Esophagus squamous epithelium (tissue), 5 donors: ENCODE data around the gene RAB36. TPM values are rescaled to one million over a fixed set of nuclear protein-coding genes. Genes with fewer than 3 reads are reported as not detected.

Experiments
- DNase-seq: peaks from one replicate; lab custom pipeline; 2025; lab: John Stamatoyannopoulos, UW
- H3K27ac ChIP-seq, 4 donors: fragments of 200-600 bp; sonication (generic); one replicate each; pipeline ENCODE4 v1.5.1; 2016 to 2019; ENCODE audit warnings: mild to moderate bottlenecking in 1 of 4
- H3K27me3 ChIP-seq, 4 donors: fragments of 200-600 bp; sonication (generic); 1 replicate in 3 of 4; 2 replicates in 1 of 4; pipeline versions ENCODE4 v1.5.1 to v1.6.0; 2017 to 2021; ENCODE audit warnings: antibody characterized with exemption in 1 of 4
- H3K36me3 ChIP-seq, 3 donors: fragments of 200-600 bp; sonication (generic); one replicate each; pipeline ENCODE4 v1.5.1; 2016 to 2019
- H3K4me1 ChIP-seq, 3 donors: fragments of 200-600 bp; sonication (generic); one replicate each; pipeline ENCODE4 v1.5.1; 2017 to 2019
- H3K4me3 ChIP-seq, 4 donors: fragments of 200-600 bp; sonication (generic); 1 replicate in 3 of 4; 2 replicates in 1 of 4; pipeline ENCODE4 v1.5.1; 2016 to 2019; ENCODE audit warnings: mild to moderate bottlenecking in 2 of 4, moderate library complexity in 1 of 4
- H3K9me3 ChIP-seq, 3 donors: fragments of 200-600 bp; sonication (generic); one replicate each; pipeline ENCODE4 v1.5.1; 2016 to 2019
- POLR2A ChIP-seq, 4 donors: fragments of 450-650 bp; IDR thresholded peaks; one replicate each; pipeline ENCODE4 v1.6.1; 2017; ENCODE audit warnings: antibody characterized with exemption in 4 of 4, mild to moderate bottlenecking in 4 of 4, moderate library complexity in 3 of 4
- WGBS, 2 donors: methylation state at CpG; one replicate each; pipeline ENCODE4 v1.1.5; 2018; 5-methylcytosine and 5-hydroxymethylcytosine counted together
- intact Hi-C: fragments of 100-400 bp; cut with DNase I; formaldehyde crosslinking; loops from one replicate; pipeline ENCODE4 v1.15.0; 2022
- total RNA-seq, 4 donors: library from RNA; depleted of rRNA; stranded (reverse); fragments of >200 nt; gene quantifications; one replicate each; pipeline ENCODE4 v1.1.0, GENCODE V29; 2016
- TF ChIP-seq, protein P1 (sequence below), 6 experiments: fragments of 450-650 bp in 4 of 6; fragments of 200-600 bp in 2 of 6; sonication (generic) in 2 of 6; IDR thresholded peaks; one replicate each; pipeline ENCODE4 v1.5.1; 2016 to 2019; ENCODE audit warnings: antibody characterized with exemption in 6 of 6, mild to moderate bottlenecking in 4 of 6, moderate library complexity in 4 of 6
- donor health status: DM: yes; HTN: yes; CAD: no.

RAB36 gene
- total RNA-seq, 4 donors from 2014 or later, result 1.4 to 3.9 (median 2.3) TPM

DNA sequence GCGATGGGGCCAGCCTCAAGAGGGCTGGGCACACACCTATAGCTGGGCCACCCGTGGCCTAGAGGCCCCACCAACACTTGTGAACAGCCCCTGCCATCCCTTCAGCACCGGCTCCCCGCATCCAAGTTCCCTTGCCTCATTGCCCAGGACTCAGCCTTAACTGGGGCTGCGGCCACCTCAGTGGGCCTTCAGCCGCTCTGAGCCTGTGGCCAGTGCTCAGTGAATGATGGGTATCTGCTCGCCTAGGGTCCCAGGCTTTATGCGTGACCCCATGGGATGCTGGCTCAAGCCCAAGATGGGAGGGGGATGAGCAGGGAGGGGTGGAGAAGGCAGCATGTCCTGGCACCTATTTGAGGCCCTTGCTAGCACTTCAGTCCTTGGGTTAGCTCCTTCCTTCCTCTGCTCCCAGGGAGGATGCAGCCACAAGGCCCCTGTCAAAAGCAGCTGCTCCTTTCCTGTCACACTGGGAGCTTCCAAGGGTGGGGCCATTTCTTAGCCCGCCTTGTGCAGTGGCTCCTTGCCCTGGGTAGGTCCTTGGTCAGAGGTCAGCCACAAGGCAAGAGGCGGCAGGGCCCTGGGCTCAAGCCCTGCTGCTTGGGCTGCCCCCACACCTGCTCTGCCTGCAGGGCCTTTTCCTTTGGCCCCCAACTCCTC is 43.1 kb upstream of the RAB36 start:
- WGBS, 2 donors, result 71 to 98% methylated on average over 2 to 5 of the region's 10 CpGs
- Histone ChIP-seq H3K4me3 (no peak overlapping the region), H3K4me1 (peaks cover 6 to 24% (median 12%) of the 10 kb centered on the region in 3 donors), H3K27ac (no peak overlapping the region), H3K36me3 (no peaks in the 10 kb centered on the region), H3K27me3 (no peaks in the 10 kb centered on the region), H3K9me3 (no peaks in the 10 kb centered on the region)
- intact Hi-C loops, result no loop called here
- DNase-seq, result no peak
- TF ChIP-seq, protein P1, sequence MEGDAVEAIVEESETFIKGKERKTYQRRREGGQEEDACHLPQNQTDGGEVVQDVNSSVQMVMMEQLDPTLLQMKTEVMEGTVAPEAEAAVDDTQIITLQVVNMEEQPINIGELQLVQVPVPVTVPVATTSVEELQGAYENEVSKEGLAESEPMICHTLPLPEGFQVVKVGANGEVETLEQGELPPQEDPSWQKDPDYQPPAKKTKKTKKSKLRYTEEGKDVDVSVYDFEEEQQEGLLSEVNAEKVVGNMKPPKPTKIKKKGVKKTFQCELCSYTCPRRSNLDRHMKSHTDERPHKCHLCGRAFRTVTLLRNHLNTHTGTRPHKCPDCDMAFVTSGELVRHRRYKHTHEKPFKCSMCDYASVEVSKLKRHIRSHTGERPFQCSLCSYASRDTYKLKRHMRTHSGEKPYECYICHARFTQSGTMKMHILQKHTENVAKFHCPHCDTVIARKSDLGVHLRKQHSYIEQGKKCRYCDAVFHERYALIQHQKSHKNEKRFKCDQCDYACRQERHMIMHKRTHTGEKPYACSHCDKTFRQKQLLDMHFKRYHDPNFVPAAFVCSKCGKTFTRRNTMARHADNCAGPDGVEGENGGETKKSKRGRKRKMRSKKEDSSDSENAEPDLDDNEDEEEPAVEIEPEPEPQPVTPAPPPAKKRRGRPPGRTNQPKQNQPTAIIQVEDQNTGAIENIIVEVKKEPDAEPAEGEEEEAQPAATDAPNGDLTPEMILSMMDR (IDR thresholded peaks at IDR 0.05), result no peak
- TF ChIP-seq POLR2A (IDR thresholded peaks at IDR 0.05), result no peak

DNA sequence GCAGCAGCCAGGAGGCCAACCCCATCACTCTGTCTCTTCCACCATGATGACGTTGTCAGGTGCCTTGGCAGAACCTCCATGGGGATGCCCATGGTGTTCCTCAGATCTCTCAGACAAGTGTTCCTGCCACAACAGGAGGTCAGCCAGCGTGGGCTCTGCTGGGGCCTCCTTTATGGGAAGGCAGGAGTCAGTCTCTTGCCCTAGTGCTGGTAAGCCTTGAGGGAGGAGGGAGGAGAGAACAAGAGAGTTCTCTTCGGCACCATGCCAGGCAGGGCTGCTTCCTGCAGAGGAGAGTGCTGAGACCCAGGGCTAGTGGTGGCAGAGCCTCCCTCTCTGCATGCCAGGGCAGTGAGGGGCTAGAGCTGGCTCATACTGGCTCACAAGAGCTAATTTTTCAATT is 42.5 kb upstream of the RAB36 start:
- Histone ChIP-seq H3K4me1 (peaks cover 6 to 20% (median 12%) of the 10 kb centered on the region in 3 donors), H3K9me3 (no peaks in the 10 kb centered on the region), H3K36me3 (no peaks in the 10 kb centered on the region), H3K27me3 (no peaks in the 10 kb centered on the region), H3K4me3 (no peak overlapping the region), H3K27ac (no peak overlapping the region)
- DNase-seq, result no peak
- intact Hi-C loops, result no loop called here
- 61 to 70% methylated on average over 2 of the region's 3 CpGs for WGBS, 2 donors
- TF ChIP-seq, protein P1 (IDR thresholded peaks at IDR 0.05), result no peak
- TF ChIP-seq POLR2A (IDR thresholded peaks at IDR 0.05), result no peak

DNA sequence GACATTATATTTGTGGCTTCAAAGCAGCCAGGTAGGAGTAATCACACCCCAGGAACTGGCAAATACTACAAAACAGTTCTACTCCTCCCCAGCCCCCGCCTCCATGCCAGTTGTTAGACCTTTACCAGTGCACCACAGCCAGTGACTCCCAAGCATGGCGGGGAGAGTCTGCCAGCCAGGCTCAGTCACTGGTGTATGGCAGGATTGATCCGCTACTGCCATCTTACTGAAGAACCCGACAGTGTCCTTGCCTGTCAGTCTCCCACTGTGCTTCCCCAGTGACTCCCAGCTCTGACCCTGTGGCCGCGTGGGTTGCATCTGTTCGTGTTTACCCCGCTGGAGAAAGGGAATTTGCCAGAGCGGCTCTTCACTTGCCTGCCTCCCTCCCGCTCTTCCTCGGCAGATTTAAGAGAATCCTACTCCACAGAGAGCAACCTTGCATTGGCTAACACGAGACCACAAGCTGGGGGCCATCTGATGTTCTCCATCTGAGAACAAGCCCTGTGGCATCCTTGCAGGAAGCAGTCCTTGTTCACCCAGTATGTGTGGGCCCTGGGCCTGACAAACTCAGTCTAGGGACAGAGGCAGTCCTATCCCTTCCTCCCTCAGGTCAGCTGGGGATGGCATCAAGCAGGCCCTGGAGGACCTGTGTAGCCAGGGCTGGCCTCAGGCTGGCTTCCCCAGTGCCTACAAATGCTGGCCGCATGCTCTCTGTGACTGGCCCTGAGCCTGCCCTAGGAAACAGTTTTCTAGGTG is 41.9 kb upstream of the RAB36 start:
- Histone ChIP-seq H3K27ac (no peak overlapping the region), H3K4me1 (peaks cover 6 to 14% (median 8%) of the 10 kb centered on the region in 3 donors), H3K9me3 (no peaks in the 10 kb centered on the region), H3K27me3 (no peaks in the 10 kb centered on the region), H3K4me3 (no peak overlapping the region), H3K36me3 (no peaks in the 10 kb centered on the region)
- no peak for DNase-seq
- TF ChIP-seq POLR2A (IDR thresholded peaks at IDR 0.05), result no peak
- TF ChIP-seq, protein P1 (IDR thresholded peaks at IDR 0.05), result no peak
- intact Hi-C loops, result no loop called here
- 83 to 92% methylated on average over 12 of the region's 13 CpGs for WGBS, 2 donors

DNA sequence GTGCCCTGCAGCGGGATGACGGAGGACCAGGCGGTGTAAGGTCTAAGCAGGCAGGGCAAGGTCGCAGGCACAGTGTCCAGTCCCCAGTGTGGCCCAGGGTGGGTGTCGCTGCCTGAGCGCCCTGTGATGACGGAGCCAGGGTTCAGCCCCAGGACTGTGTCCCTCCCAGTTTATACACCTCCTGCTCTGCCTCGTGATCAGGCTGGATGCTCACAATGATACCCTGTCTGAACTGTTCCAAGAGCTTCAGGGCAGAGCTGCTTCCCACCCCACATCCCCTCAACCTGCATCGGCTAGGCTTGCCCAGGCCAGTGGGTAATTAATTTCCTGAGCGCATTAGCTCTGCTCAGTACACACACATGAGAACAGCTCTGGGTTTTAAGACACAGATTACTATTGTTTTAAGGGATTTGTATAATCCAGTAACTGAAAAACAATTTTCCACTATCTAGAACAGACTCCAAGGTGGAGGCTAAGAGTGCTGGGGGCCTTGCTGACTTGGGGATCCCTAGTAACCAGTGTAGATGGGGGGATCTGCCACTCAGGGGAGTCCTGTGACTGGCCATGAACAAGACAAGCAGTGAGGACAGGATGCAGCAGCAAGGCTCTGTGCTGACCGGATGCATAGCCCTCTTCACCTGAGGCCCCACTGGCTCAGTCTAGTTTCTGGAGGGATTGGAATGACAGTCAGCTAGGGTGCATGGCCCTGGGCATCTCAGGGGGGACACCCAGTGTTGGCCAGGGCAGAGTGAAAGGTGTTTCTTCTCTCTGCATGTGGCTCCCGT is 40.9 kb upstream of the RAB36 start:
- 86 to 90% methylated on average over 9 to 11 of the region's 12 CpGs for WGBS, 2 donors
- DNase-seq, result no peak
- Histone ChIP-seq H3K9me3 (no peaks in the 10 kb centered on the region), H3K27ac (no peak overlapping the region), H3K4me3 (no peak overlapping the region), H3K36me3 (no peaks in the 10 kb centered on the region), H3K27me3 (no peaks in the 10 kb centered on the region), H3K4me1 (peaks cover 0 to 4% (median under 1%) of the 10 kb centered on the region in 3 donors)
- TF ChIP-seq, protein P1 (IDR thresholded peaks at IDR 0.05), result no peak
- no peak for TF ChIP-seq POLR2A (IDR thresholded peaks at IDR 0.05)
- intact Hi-C loops, result no loop called here
